Glutamatergic neuron (in vitro differentiated cells): ENCODE measurements around the gene SLC35A2. TPM values are rescaled to one million over a fixed set of nuclear protein-coding genes. Genes with fewer than 3 reads are reported as not detected.

ENCODE experiments used
- DNase-seq: peaks from one replicate; pipeline ENCODE4 v3.0.0; 2022
- H3K27ac Mint-ChIP-seq: one replicate; pipeline ENCODE4 v1.8.0; 2020; ENCODE audit warnings: mild to moderate bottlenecking, mixed read lengths, inconsistent platforms; ENCODE audit not compliant: unreplicated experiment
- H3K27me3 Mint-ChIP-seq: one replicate; pipeline ENCODE4 v1.8.0; 2020; ENCODE audit warnings: mild to moderate bottlenecking, moderate library complexity, mixed read lengths, inconsistent platforms; ENCODE audit not compliant: unreplicated experiment
- H3K36me3 Mint-ChIP-seq: one replicate; pipeline ENCODE4 v1.8.0; 2020; ENCODE audit warnings: mild to moderate bottlenecking, mixed read lengths, inconsistent platforms; ENCODE audit not compliant: unreplicated experiment
- H3K4me1 Mint-ChIP-seq: one replicate; pipeline ENCODE4 v1.8.0; 2020; ENCODE audit warnings: mild to moderate bottlenecking, low read depth, mixed read lengths, inconsistent platforms; ENCODE audit not compliant: unreplicated experiment
- H3K4me3 Mint-ChIP-seq: one replicate; pipeline ENCODE4 v1.8.0; 2020; ENCODE audit warnings: mild to moderate bottlenecking, mixed read lengths, inconsistent platforms; ENCODE audit not compliant: unreplicated experiment
- H3K9me3 Mint-ChIP-seq: one replicate; pipeline ENCODE4 v1.8.0; 2020; ENCODE audit warnings: mild to moderate bottlenecking, moderate library complexity, mixed read lengths, inconsistent platforms; ENCODE audit not compliant: unreplicated experiment
- total RNA-seq: library from RNA; stranded (reverse); fragmentation: NEBNext Ultra II Directional; extraction: Animal tissue kit (Norgen Biotek cat#: 25700); gene quantifications from one replicate; pipeline ENCODE4 v1.2.1, GENCODE V29; 2021; ENCODE audit not compliant: unreplicated experiment
- TF ChIP-seq, protein P1 (sequence below): fragments of 200-600 bp; sonication (generic); IDR thresholded peaks from one replicate; pipeline ENCODE4 v1.5.0; 2021; ENCODE audit not compliant: partially characterized antibody, unreplicated experiment

Gene SLC35A2
- total RNA-seq, 1 donor from 2014 or later, result 22.1 TPM

DNA sequence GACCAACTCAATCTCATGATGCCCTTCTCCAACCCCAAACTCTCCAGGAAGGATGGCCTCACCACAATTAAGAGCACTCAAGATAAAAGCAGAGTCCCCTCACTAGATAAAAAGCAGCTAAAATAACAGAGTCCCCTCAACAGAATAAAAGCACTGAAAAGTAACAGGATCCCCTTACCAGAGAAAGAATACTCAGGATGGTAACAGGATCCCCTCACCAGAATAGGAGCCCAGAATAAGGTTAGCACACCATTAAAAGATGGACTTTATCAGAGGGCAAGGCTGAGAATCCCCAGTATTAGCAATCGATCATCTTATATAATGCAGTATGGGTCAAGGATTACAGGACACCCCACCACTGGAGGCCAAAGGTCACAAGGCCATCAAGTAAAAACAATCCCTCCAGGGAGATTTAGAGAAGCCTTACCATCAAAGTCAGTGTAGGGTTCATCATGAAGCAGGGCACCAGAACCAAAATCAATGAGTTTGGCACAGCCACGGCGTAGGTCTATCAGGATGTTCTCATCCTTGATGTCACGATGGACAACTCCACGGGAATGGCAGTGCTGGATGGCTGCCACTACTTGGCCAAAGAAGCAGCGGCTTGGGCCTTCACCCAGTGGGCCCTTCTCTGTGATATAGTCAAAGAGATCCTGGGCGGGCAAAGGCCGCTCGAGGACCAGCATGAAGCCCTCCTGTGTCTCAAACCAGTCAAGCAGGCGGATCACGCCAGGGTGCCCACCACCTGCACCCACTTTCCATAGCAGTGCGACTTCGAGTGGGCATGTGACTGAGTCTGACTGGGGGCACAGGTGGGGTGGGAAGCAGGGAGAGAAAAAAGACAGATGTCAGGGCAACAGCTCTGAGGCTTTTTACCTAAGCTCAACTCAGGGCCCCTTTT lies 3.4 kb upstream of the SLC35A2 start:
- H3K4me3 Mint-ChIP-seq, result no peak overlapping the region
- H3K36me3 Mint-ChIP-seq, result no peaks in the 10 kb centered on the region
- H3K4me1 Mint-ChIP-seq, result peaks cover 11% of the 10 kb centered on the region
- no peak overlapping the region for H3K27ac Mint-ChIP-seq
- DNase-seq, result no peak
- peaks cover 3% of the 10 kb centered on the region for H3K9me3 Mint-ChIP-seq
- peaks cover 12% of the 10 kb centered on the region for H3K27me3 Mint-ChIP-seq
- TF ChIP-seq, protein P1, sequence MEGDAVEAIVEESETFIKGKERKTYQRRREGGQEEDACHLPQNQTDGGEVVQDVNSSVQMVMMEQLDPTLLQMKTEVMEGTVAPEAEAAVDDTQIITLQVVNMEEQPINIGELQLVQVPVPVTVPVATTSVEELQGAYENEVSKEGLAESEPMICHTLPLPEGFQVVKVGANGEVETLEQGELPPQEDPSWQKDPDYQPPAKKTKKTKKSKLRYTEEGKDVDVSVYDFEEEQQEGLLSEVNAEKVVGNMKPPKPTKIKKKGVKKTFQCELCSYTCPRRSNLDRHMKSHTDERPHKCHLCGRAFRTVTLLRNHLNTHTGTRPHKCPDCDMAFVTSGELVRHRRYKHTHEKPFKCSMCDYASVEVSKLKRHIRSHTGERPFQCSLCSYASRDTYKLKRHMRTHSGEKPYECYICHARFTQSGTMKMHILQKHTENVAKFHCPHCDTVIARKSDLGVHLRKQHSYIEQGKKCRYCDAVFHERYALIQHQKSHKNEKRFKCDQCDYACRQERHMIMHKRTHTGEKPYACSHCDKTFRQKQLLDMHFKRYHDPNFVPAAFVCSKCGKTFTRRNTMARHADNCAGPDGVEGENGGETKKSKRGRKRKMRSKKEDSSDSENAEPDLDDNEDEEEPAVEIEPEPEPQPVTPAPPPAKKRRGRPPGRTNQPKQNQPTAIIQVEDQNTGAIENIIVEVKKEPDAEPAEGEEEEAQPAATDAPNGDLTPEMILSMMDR, result no peak

DNA sequence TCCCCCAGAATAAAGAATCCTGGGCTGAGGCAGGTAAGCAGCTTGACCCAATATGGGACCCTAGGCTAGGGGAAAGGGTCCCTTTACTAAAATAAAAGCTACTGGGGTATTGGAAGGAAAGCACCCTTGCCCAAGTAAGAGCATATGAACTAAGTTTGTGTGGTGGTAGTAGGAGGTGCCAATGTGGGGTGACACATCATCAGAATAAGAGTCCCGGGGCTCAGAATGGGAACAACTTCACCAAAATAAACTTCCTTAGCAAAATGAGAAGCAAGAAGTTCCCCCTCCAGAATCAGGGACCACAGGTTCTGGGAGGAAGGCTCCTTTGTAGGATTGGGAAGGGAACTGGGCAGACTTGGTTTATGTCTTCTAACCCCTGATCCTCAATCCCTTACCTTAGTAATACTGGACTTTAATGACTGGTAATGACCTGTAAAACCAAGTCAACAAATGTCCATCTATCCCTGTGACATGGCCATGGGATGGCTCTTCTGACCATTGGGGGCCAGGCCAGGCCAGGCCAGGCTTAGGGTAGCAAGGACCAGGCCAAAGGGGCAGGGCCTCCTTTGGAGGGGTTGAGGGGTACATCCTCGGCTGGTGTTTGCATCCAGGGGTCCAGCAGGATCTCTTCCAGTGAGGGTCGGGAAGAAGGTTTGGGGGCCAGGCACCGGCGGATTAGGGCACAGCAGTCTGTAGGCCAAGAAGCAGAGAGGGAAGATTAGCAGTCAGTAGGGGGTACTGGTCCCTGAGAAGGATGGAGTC lies 2.3 kb upstream of the SLC35A2 start:
- Mint-ChIP-seq H3K4me3 (no peak overlapping the region), H3K27ac (no peak overlapping the region), H3K27me3 (peaks cover 11% of the 10 kb centered on the region), H3K36me3 (no peaks in the 10 kb centered on the region), H3K4me1 (peaks cover 7% of the 10 kb centered on the region), H3K9me3 (peaks cover 3% of the 10 kb centered on the region)
- TF ChIP-seq, protein P1, result no peak
- DNase-seq, result no peak

GRCh38 chrX:48910926-48911411 lies 477 bp downstream of the SLC35A2 start:
- Mint-ChIP-seq H3K4me1 (peaks cover 6% of the 10 kb centered on the region), H3K27me3 (peaks cover 7% of the 10 kb centered on the region), H3K9me3 (peaks cover 3% of the 10 kb centered on the region), H3K4me3 (peak overlapping the region; percentile 92), H3K36me3 (no peaks in the 10 kb centered on the region), H3K27ac (peak overlapping the region; percentile 78)
- TF ChIP-seq, protein P1, result no peak
- DNase-seq, result no peak

DNA sequence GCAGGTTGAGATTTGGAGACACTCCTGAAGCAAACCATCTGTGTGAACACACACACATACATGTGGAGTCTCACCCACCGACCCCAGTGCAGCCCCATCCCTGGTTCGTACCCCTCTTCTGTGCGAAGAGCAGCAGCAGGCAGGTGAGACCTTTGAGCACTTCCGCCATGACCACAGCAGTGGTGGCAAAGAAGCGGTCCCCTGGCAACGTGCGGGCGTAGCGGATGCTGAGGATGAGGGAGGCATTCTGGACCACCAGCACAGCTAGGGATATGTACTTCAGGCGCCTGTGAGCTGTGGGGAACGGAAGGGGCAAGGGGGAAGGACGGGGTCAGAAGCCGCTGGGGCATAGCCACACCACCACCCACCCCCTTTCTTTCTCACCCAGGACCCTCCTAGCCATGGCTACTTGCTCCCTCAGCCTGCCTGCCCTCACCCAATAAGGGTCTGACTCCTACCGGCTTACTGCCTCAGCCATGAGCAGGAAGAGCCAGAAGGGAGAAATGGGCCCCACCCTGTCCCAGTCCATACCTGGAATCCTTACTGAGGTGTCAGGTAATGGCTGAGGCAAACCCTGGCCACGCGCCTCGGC lies 1.6 kb downstream of the SLC35A2 start:
- Mint-ChIP-seq H3K4me3 (no peak overlapping the region), H3K36me3 (no peaks in the 10 kb centered on the region)

More for the DNA sequence above, 1.6 kb downstream of the SLC35A2 start:
- Mint-ChIP-seq H3K9me3 (peaks cover 3% of the 10 kb centered on the region), H3K27ac (no peak overlapping the region), H3K27me3 (peaks cover 7% of the 10 kb centered on the region), H3K4me1 (peaks cover 6% of the 10 kb centered on the region)
- TF ChIP-seq, protein P1, result no peak
- DNase-seq, result no peak
